T-cell (primary cell): ENCODE results near the gene SRPK3. TPM values are rescaled to one million over a fixed set of nuclear protein-coding genes. Genes with fewer than 3 reads are reported as not detected.

ENCODE experiments used
- ATAC-seq, 4 experiments: fragments of 200-7000 bp in 3 of 4; fragments of 150-1000 bp in 1 of 4; cut with Tn5 transposase; replicated peaks in 1 of 4; 1 replicate in 3 of 4; 2 replicates in 1 of 4; pipeline ENCODE4 v1.10.0; 2021; ENCODE audit warnings: moderate library complexity in 3 of 4, mild to moderate bottlenecking in 2 of 4, moderate number of reproducible peaks in 1 of 4
- CTCF ChIA-PET, 2 donors: fragments of 300-600 bp; sonication (Branson Sonifier 250); formaldehyde crosslinking; loops; one replicate each; lab custom pipeline; 2022; ENCODE audit warnings: antibody characterized with exemption in 2 of 2; lab: Charles Lee
- POLR2A ChIA-PET, 2 donors: fragments of 300-600 bp; sonication (Branson Sonifier 250); formaldehyde crosslinking; loops; one replicate each; lab custom pipeline; 2022; ENCODE audit warnings: antibody characterized with exemption in 2 of 2; lab: Charles Lee
- DNase-seq, 35 experiments: peaks; one replicate each; pipeline versions ENCODE4 v3.0.0 to v3.0.0-alpha.2; 2013 to 2023
- H3K27ac ChIP-seq: one replicate; pipeline ENCODE4 v1.5.1; 2013; ENCODE audit warnings: low read length
- H3K27me3 ChIP-seq, 2 experiments: replicated peaks in 1 of 2; 1 replicate in 1 of 2; 2 replicates in 1 of 2; pipeline versions ENCODE4 v1.6.1 to v1.7.0; 2013; ENCODE audit warnings: low read length in 1 of 2, mixed read lengths in 1 of 2; ENCODE audit not compliant: control insufficient read depth in 2 of 2, insufficient read depth in 2 of 2; ENCODE audit errors: extremely low read depth in 1 of 2
- H3K36me3 ChIP-seq, 2 donors: 1 replicate in 1 of 2; 2 replicates in 1 of 2; pipeline versions ENCODE4 v1.6.1 to v1.7.0; 2013; ENCODE audit warnings: low read length in 1 of 2; ENCODE audit not compliant: control insufficient read depth in 2 of 2, insufficient read depth in 1 of 2; ENCODE audit errors: extremely low read depth in 1 of 2
- H3K4me1 ChIP-seq, 2 experiments: 1 replicate in 1 of 2; 2 replicates in 1 of 2; pipeline versions ENCODE4 v1.6.1 to v1.7.0; 2013; ENCODE audit warnings: low read length in 2 of 2, mixed read lengths in 1 of 2; ENCODE audit not compliant: insufficient read depth in 2 of 2, control insufficient read depth in 1 of 2; ENCODE audit errors: extremely low read depth in 1 of 2
- H3K4me3 ChIP-seq, 2 donors: 1 replicate in 1 of 2; 2 replicates in 1 of 2; pipeline versions ENCODE4 v1.5.1 to v1.7.0; 2013; ENCODE audit warnings: mild to moderate bottlenecking in 2 of 2, low read length in 1 of 2, moderate library complexity in 1 of 2; ENCODE audit not compliant: control insufficient read depth in 1 of 2; ENCODE audit errors: extremely low read depth in 1 of 2
- H3K9me3 ChIP-seq: 2 replicates; pipeline ENCODE4 v1.7.0; 2013
- H3K27ac Mint-ChIP-seq, 2 donors: one replicate each; pipeline ENCODE4 v1.8.0; 2020 to 2021; ENCODE audit warnings: mild to moderate bottlenecking in 2 of 2, mixed read lengths in 2 of 2
- H3K27me3 Mint-ChIP-seq, 2 donors: one replicate each; pipeline ENCODE4 v1.8.0; 2021 to 2022; ENCODE audit warnings: mixed read lengths in 2 of 2
- H3K36me3 Mint-ChIP-seq: one replicate; pipeline ENCODE4 v1.8.0; 2021; ENCODE audit warnings: mixed read lengths
- H3K4me1 Mint-ChIP-seq, 3 donors: one replicate each; pipeline ENCODE4 v1.8.0; 2020 to 2022; ENCODE audit warnings: mixed read lengths in 3 of 3, mild to moderate bottlenecking in 1 of 3
- H3K4me3 Mint-ChIP-seq, 3 donors: one replicate each; pipeline ENCODE4 v1.8.0; 2020 to 2022; ENCODE audit warnings: mild to moderate bottlenecking in 3 of 3, mixed read lengths in 3 of 3, moderate library complexity in 3 of 3
- H3K9me3 Mint-ChIP-seq, 3 donors: one replicate each; pipeline ENCODE4 v1.8.0; 2020 to 2022; ENCODE audit warnings: mixed read lengths in 3 of 3
- WGBS: methylation state at CpG from one replicate; pipeline ENCODE4 v1.1.5; 2013; ENCODE audit warnings: missing lambda C conversion rate; ENCODE audit not compliant: insufficient coverage; 5-methylcytosine and 5-hydroxymethylcytosine counted together
- total RNA-seq, 35 experiments: library from RNA in 6 of 35; stranded (reverse) in 6 of 35; fragments of 120-200 nt in 1 of 35; gene quantifications; one replicate each; pipeline versions ENCODE4 v1.2.1 to v1.2.4 and lab custom pipeline; 2013 to 2026

SRPK3 gene
- total RNA-seq, 5 donors from 2014 or later (not counting 1 experiment from before 2014, with no cell fraction given): not detected

DNA sequence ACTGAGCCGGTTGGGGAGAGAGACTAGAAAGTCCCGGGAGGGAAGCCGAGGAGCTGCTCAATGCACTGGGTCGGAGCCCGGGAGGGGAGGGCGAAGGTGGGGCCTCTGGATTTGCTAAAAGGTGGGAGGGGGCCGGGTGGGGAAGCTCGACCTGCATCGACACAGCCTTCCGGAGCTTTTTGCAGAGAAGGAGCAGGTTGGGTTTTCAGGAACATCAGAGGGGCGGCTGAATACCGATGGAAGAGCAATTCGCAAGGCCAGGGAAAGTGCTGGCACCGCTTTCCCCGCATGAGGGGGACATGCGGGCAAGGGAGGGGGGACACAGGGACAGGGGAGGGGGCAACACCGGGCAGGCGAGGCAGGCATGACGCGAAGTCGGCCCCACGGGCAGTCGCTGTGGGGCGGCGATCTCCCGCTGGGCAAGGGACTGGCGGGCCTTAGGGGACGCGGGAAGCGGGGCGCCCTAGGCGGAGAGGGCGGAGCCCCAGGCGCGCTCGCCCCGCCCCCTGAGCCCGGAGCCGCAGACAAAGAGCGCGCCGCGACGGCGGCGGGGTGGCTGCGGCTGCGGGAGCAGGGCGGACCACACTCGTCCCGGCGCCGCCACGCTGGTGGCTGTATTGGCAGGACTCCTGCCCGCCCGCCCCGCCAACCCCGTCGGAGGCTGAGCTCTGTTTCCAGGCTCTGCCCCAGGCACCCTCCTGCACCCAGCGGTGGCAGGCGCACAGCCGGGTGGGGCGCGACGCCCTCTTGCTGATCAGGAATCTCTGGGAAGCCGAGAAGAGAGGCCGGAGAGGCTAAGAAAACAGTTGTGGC, 37.9 kb downstream of the SRPK3 start:
- H3K4me1 Mint-ChIP-seq: peaks cover 53 to 59% (median 59%) of the 10 kb centered on the region in 3 donors
- CTCF ChIA-PET: interaction anchor here in 1 of 2 donors (1.6 kb wide), 1 partner anchor 11 kb away, joined by 3 read pairs; no protein-coding TSS in a partner anchor
- H3K36me3 Mint-ChIP-seq: no peaks in the 10 kb centered on the region
- ATAC-seq (peak; percentile 75 to 83 (median 77)), DNase-seq (peak in 32 of 35 experiments; percentile 5 to 74 (median 36))
- WGBS: 0% methylated on average over 25 of the region's 67 CpGs
- H3K9me3 ChIP-seq: no peaks in the 10 kb centered on the region
- H3K36me3 ChIP-seq: no peaks in the 10 kb centered on the region
- H3K4me1 ChIP-seq: peaks cover 18 to 80% of the 10 kb centered on the region in 2 experiments
- H3K27ac ChIP-seq: no peak overlapping the region
- no peaks in the 10 kb centered on the region for H3K9me3 Mint-ChIP-seq
- H3K27me3 ChIP-seq: peaks cover 0 to 6% of the 10 kb centered on the region in 2 experiments
- POLR2A ChIA-PET: no interaction called here
- peak overlapping the region; percentile 20 to 44 for H3K4me3 ChIP-seq
- H3K27ac Mint-ChIP-seq: no peak overlapping the region
- H3K27me3 Mint-ChIP-seq: peaks cover 0 to 9% of the 10 kb centered on the region in 2 donors
- peak overlapping the region; percentile 43 to 64 (median 49) for H3K4me3 Mint-ChIP-seq

DNA sequence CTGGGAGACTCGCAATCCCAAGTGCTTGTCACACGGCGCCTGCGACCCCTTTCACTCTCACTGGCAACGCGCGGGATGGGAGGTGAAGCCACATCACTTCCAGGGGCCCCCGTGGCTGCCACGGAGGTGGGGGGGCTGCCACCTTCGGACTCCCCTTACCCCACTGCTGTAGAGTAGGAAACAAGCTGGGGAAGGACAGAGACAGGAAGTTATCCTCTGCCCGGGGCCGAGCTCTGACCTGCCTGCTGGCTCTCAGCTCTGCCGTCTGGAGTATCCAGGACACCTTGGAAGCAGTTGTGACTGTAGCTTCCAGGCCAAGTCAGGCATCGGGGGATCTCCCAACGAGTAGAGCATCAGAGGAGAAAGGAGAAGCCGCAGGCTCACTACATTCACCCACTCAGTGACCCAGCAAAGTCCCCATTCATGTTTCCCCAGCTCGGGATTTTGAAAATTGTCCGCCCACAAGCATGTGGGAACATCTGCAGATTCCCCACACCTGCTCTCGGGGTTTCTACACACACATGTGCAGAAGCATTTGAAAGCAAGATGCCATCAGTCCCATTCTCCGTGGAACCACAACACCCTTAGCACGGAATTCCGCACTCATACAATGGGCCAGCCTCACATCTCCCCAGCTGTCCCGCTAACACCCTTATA, 38.7 kb downstream of the SRPK3 start:
- Mint-ChIP-seq H3K4me1 (peaks cover 54 to 65% (median 64%) of the 10 kb centered on the region in 3 donors), H3K9me3 (no peaks in the 10 kb centered on the region), H3K4me3 (peak overlapping the region; percentile 45 to 64 (median 49)), H3K27me3 (peaks cover 0 to 8% of the 10 kb centered on the region in 2 donors), H3K27ac (no peak overlapping the region), H3K36me3 (no peaks in the 10 kb centered on the region)
- no peaks in the 10 kb centered on the region for H3K9me3 ChIP-seq
- peaks cover 19 to 86% of the 10 kb centered on the region in 2 experiments for H3K4me1 ChIP-seq
- DNase-seq (no peak), ATAC-seq (peak in 1 of 4 experiments; percentile 3)
- H3K36me3 ChIP-seq: no peaks in the 10 kb centered on the region
- ChIA-PET CTCF (interaction anchor here in 1 of 2 donors (1.6 kb wide), 1 partner anchor 12 kb away, joined by 3 read pairs; no protein-coding TSS in a partner anchor), POLR2A (no interaction called here)
- H3K27me3 ChIP-seq: peaks cover 0 to 6% of the 10 kb centered on the region in 2 experiments
- peak overlapping the region; percentile 20 to 44 for H3K4me3 ChIP-seq
- no peak overlapping the region for H3K27ac ChIP-seq
- WGBS: 90% methylated on average over 4 of the region's 23 CpGs

DNA sequence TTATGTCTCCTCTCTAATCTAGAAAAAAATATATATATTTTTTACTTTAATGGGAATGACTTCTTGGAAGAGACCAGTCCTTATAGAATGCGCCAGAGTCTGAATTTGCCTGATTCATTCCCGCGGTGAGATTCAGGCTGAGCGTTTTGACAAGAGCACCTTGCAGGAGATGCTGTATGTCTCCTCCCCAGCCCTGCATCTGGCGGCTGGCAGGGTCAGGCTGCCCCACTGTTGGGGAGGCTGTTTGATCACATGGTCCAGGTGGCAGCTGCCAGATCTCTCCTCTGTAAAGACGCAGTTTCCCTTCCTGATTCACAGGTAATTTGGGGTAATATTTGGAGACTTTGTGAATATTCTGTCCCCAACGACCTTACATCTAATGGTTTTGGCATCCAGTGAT, 39.8 kb downstream of the SRPK3 start:
- POLR2A ChIA-PET: interaction anchor here in 1 of 2 donors (0.6 kb wide), 1 partner anchor 139 kb away, joined by 3 read pairs; no protein-coding TSS in a partner anchor
- H3K9me3 Mint-ChIP-seq: no peaks in the 10 kb centered on the region
- ATAC-seq: no peak
- Histone ChIP-seq H3K36me3 (no peaks in the 10 kb centered on the region), H3K4me1 (peaks cover 19 to 85% of the 10 kb centered on the region in 2 experiments), H3K27ac (no peak overlapping the region), H3K9me3 (no peaks in the 10 kb centered on the region), H3K4me3 (no peak overlapping the region), H3K27me3 (peaks cover 0 to 6% of the 10 kb centered on the region in 2 experiments)
- no peaks in the 10 kb centered on the region for H3K27me3 Mint-ChIP-seq
- DNase-seq: no peak
- no peaks in the 10 kb centered on the region for H3K36me3 Mint-ChIP-seq
- H3K27ac Mint-ChIP-seq: peak overlapping the region; percentile 41 to 46
- WGBS: no CpG with 5 or more reads among the region's 7 CpGs
- H3K4me3 Mint-ChIP-seq: peak overlapping the region in 2 of 3 donors; percentile 6 to 45
- CTCF ChIA-PET: interaction anchor here in 1 of 2 donors (1.6 kb wide), 1 partner anchor 13 kb away, joined by 3 read pairs; no protein-coding TSS in a partner anchor
- H3K4me1 Mint-ChIP-seq: peaks cover 47 to 58% (median 57%) of the 10 kb centered on the region in 3 donors

DNA sequence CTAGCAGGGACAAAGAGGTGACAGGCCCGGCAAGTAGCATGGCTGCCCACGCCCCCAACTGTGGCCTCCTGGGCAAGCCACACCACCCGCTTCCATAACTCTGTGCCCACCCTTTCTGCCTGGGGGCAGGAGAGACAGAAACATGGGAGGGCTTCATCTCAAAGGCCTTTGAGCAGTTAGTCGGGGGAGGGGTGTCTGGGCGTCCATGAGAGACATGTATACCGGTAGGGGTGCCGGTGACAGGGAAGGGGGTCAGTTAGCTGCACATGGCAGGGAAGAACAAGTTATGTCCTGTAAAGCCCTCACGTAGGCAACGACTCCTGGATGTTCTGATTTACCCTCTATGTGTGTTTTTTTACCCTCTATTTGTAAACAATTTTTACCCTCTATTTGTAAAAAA, 40.2 kb downstream of the SRPK3 start:
- Histone ChIP-seq H3K27ac (peak overlapping the region; percentile 5), H3K9me3 (no peaks in the 10 kb centered on the region), H3K4me1 (peaks cover 19 to 84% of the 10 kb centered on the region in 2 experiments), H3K27me3 (peaks cover 0 to 6% of the 10 kb centered on the region in 2 experiments), H3K36me3 (no peaks in the 10 kb centered on the region), H3K4me3 (no peak overlapping the region)
- H3K27ac Mint-ChIP-seq: peak overlapping the region; percentile 41 to 46
- H3K36me3 Mint-ChIP-seq: no peaks in the 10 kb centered on the region
- no peaks in the 10 kb centered on the region for H3K27me3 Mint-ChIP-seq
- no peak for DNase-seq
- POLR2A ChIA-PET: no interaction called here
- H3K9me3 Mint-ChIP-seq: no peaks in the 10 kb centered on the region
- peaks cover 47 to 59% (median 59%) of the 10 kb centered on the region in 3 donors for H3K4me1 Mint-ChIP-seq
- no peak for ATAC-seq
- CTCF ChIA-PET: no interaction called here
- H3K4me3 Mint-ChIP-seq: peak overlapping the region in 2 of 3 donors; percentile 6 to 45
- no CpG with 5 or more reads among the region's 9 CpGs for WGBS

DNA sequence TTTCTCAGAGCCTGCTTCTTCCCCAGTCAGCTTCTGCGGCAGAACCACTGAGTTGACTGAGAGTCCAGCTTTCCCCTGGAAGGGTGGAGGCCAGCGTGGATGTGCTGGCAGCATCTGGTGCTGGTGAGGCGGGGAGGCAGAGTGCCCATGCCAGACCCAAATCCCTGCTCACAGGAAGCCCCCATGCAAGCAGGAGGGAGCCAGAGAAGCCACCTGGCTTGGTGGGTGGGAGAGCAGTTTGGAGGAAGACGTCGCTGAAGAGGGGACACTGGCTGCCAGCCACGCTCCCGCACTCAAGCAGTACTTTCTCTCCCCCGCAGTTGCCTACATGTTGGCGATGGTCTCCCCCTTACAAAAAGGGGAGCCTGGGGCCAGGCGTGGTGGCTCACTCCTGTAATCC, 43.5 kb downstream of the SRPK3 start:
- H3K27me3 Mint-ChIP-seq: peaks cover 3 to 9% of the 10 kb centered on the region in 2 donors
- no peak for ATAC-seq
- H3K36me3 ChIP-seq: no peaks in the 10 kb centered on the region
- no peak for DNase-seq
- no peaks in the 10 kb centered on the region for H3K36me3 Mint-ChIP-seq
- peaks cover 0 to 10% of the 10 kb centered on the region in 2 experiments for H3K27me3 ChIP-seq
- no peaks in the 10 kb centered on the region for H3K9me3 Mint-ChIP-seq
- WGBS: 94% methylated on average over 3 of the region's 10 CpGs
- H3K27ac Mint-ChIP-seq: peak overlapping the region in 1 of 2 donors; percentile 28
- H3K27ac ChIP-seq: no peak overlapping the region
- no peaks in the 10 kb centered on the region for H3K9me3 ChIP-seq
- peaks cover 15 to 70% of the 10 kb centered on the region in 2 experiments for H3K4me1 ChIP-seq
- CTCF ChIA-PET: no interaction called here
- POLR2A ChIA-PET: no interaction called here
- H3K4me3 Mint-ChIP-seq: no peak overlapping the region
- no peak overlapping the region for H3K4me3 ChIP-seq
- H3K4me1 Mint-ChIP-seq: peaks cover 47 to 54% (median 52%) of the 10 kb centered on the region in 3 donors

DNA sequence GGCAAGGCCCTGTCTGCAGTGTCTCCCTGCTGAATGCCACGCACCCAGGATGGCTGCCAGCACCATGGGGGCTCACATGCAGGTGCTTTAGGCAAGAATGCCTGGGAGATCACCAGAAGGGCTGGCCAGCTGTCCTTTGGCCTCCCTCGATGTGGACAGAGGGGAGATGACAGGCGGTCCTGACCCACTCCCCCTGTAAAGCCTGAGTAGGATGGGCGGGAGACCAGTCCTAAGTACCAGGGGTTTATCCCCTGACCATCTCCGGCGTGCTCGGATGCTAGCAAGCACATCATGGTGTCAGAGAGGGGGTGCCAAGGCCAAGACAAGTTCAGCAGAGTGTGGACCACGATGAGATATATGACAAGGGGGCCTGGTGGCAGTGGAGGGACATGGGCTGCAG, 44.2 kb downstream of the SRPK3 start:
- Mint-ChIP-seq H3K4me3 (no peak overlapping the region), H3K36me3 (no peaks in the 10 kb centered on the region), H3K27me3 (peaks cover 3 to 9% of the 10 kb centered on the region in 2 donors), H3K27ac (no peak overlapping the region), H3K4me1 (peaks cover 44 to 50% (median 48%) of the 10 kb centered on the region in 3 donors), H3K9me3 (no peaks in the 10 kb centered on the region)
- Histone ChIP-seq H3K9me3 (no peaks in the 10 kb centered on the region), H3K4me1 (peaks cover 13 to 64% of the 10 kb centered on the region in 2 experiments), H3K4me3 (no peak overlapping the region), H3K27ac (no peak overlapping the region), H3K36me3 (no peaks in the 10 kb centered on the region), H3K27me3 (peaks cover 0 to 10% of the 10 kb centered on the region in 2 experiments)
- DNase-seq: no peak
- ChIA-PET POLR2A (no interaction called here), CTCF (no interaction called here)
- ATAC-seq: no peak
- WGBS: 71% methylated on average over 2 of the region's 8 CpGs
